Measurements from ENCODE around the gene SENP1.

- TF ChIP-seq POLR2A (IDR thresholded peaks at IDR 0.05) = no peak
- TF ChIP-seq, protein P1, sequence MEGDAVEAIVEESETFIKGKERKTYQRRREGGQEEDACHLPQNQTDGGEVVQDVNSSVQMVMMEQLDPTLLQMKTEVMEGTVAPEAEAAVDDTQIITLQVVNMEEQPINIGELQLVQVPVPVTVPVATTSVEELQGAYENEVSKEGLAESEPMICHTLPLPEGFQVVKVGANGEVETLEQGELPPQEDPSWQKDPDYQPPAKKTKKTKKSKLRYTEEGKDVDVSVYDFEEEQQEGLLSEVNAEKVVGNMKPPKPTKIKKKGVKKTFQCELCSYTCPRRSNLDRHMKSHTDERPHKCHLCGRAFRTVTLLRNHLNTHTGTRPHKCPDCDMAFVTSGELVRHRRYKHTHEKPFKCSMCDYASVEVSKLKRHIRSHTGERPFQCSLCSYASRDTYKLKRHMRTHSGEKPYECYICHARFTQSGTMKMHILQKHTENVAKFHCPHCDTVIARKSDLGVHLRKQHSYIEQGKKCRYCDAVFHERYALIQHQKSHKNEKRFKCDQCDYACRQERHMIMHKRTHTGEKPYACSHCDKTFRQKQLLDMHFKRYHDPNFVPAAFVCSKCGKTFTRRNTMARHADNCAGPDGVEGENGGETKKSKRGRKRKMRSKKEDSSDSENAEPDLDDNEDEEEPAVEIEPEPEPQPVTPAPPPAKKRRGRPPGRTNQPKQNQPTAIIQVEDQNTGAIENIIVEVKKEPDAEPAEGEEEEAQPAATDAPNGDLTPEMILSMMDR (IDR thresholded peaks at IDR 0.05) = no peak
Measured at GRCh38 chr12:48033451-48033850, 72.4 kb downstream of the SENP1 start.

Data from Peyer's patch (tissue), 4 donors.